Omental fat pad (tissue), 4 donors: ENCODE results near the gene MTA1. TPM values are rescaled to one million over a fixed set of nuclear protein-coding genes. Genes with fewer than 3 reads are reported as not detected.

ENCODE experiments used
- ATAC-seq: fragments of 150-250 bp; one replicate; pipeline ENCODE4 v1.9.1; 2016; ENCODE audit warnings: mild to moderate bottlenecking, moderate library complexity; ENCODE audit not compliant: low FRiP score
- DNase-seq: peaks from one replicate; pipeline ENCODE4 v3.0.0-alpha.2; 2019; ENCODE audit warnings: low spot score
- total RNA-seq, 4 donors: library from RNA; depleted of rRNA; stranded (reverse); fragments of >200 nt; gene quantifications; one replicate each; pipeline ENCODE4 v1.1.0, GENCODE V29; 2016
- TF ChIP-seq, protein P1 (sequence below), 3 donors: fragments of 450-650 bp; IDR thresholded peaks; one replicate each; pipeline ENCODE4 v1.5.1; 2016 to 2017; ENCODE audit warnings: antibody characterized with exemption in 3 of 3, mild to moderate bottlenecking in 3 of 3, moderate library complexity in 2 of 3

MTA1 gene
- total RNA-seq, 4 donors from 2014 or later = 35.4 to 72.5 (median 59.7) TPM

DNA sequence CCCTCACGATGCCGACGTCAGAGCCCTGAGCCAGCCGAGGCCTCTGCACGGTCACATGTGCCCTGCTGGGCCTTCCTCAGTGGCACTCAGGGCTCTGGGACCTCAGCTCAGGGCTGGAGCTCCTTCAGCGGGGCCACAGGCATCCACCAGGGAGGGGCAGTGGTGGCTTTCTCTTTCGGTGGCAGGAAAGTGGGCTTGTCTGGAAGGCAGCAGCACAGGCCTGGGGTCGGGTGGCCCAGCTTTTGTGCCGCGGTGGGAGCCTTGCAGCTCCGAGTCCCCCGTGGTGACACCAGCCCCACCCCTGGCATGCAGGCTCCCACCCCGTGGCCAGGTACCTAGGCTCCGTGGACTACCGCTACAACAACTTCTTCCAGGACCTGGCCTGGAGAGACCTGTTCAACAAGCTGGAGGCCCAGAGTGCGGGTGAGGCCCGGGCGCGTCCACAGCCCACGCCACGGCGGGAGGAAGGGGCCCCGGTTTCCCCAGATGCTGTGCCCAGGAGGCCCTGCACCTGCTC, 35.5 kb upstream of the MTA1 start:
- ATAC-seq (no peak), DNase-seq (no peak)
- TF ChIP-seq, protein P1, sequence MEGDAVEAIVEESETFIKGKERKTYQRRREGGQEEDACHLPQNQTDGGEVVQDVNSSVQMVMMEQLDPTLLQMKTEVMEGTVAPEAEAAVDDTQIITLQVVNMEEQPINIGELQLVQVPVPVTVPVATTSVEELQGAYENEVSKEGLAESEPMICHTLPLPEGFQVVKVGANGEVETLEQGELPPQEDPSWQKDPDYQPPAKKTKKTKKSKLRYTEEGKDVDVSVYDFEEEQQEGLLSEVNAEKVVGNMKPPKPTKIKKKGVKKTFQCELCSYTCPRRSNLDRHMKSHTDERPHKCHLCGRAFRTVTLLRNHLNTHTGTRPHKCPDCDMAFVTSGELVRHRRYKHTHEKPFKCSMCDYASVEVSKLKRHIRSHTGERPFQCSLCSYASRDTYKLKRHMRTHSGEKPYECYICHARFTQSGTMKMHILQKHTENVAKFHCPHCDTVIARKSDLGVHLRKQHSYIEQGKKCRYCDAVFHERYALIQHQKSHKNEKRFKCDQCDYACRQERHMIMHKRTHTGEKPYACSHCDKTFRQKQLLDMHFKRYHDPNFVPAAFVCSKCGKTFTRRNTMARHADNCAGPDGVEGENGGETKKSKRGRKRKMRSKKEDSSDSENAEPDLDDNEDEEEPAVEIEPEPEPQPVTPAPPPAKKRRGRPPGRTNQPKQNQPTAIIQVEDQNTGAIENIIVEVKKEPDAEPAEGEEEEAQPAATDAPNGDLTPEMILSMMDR (IDR thresholded peaks at IDR 0.05) = no peak

DNA sequence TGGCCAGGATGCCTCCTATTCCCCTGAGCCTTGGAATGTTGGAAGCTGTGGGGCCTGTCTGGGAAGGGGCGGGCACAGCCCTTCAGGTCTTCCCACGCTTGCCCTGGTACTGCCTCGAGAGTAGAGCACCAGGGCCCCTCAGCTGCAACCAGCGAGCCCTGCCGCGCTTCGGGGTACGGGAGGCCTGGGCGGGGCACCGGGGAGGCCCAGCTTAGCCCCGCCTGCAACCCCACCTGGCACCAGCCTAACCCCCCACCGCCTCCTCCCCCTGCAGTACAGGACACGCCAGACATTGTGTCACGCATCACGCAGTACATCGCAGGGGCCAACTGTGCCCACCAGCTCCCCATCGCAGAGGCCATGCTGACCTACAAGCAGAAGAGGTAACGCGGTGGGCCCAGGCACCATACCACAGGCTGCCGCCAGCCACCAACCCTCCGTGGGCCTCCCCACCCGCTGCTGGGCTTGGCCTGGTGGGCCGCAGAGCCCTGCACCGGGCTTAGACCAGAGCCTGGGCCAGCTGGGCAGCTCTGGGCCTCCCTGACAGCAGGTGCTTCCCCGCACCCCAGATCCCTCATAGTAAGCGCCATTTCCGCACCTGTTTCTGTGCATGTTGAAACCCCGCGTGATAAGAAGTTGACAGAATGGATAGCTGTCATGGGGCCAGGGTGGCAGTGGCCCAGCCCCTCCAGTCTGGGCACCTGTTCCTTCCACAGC, 34.9 kb upstream of the MTA1 start:
- DNase-seq (no peak), ATAC-seq (no peak)
- TF ChIP-seq, protein P1 (IDR thresholded peaks at IDR 0.05) = no peak

DNA sequence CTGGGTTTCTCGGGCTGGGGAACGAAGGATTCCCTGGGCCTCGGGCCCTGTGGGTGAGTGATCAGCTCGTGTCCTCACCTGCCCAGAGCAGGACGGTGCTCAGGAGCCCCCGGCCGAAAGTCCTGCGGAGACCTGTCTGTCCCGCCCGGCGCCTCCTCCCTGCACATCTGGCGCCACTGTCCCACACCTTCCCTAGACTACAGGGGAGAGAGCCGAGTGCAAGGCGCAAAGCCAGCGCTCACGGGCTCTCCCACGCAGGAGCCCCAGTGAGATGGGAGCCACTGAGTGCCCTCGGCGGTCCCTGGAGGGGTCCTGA, 34.3 kb upstream of the MTA1 start:
- TF ChIP-seq, protein P1 (IDR thresholded peaks at IDR 0.05) = no peak
- no peak for DNase-seq

DNA sequence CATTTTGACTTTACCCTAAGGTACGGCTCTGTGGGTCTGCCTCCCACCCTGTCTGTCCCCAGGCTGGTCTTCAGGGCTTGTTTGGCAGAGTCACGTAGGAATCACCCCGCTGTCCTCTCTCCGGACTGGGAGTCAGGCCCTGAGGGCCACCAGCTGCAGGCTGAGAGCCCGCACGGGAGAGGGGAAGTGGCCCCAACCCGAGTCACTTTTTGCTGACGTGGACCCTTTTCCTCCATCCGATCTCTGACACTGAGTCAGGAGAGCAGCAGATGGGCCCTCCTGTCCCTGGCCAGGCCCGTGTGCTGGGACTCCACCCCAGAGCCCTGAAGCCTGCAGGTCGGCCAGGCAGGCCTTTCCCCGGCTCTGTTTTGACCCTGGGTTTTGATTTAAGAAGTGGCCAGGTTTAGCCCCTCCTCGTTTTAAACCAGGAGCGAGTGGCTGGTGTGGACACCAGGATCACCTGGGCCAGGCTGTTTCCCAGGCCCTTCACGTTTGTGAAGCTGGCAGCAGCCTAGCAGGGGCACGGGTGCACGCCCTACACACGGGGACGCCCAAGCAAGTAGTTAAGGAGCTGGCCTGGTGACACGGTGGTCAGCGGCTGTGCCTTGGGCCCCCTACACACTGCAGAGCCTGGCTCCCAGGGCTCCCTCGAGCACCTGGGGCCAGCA, 33.8 kb upstream of the MTA1 start:
- DNase-seq (no peak), ATAC-seq (no peak)
- TF ChIP-seq, protein P1 (IDR thresholded peaks at IDR 0.05) = no peak

More for the DNA sequence above, 34.3 kb upstream of the MTA1 start:
- ATAC-seq = no peak

DNA sequence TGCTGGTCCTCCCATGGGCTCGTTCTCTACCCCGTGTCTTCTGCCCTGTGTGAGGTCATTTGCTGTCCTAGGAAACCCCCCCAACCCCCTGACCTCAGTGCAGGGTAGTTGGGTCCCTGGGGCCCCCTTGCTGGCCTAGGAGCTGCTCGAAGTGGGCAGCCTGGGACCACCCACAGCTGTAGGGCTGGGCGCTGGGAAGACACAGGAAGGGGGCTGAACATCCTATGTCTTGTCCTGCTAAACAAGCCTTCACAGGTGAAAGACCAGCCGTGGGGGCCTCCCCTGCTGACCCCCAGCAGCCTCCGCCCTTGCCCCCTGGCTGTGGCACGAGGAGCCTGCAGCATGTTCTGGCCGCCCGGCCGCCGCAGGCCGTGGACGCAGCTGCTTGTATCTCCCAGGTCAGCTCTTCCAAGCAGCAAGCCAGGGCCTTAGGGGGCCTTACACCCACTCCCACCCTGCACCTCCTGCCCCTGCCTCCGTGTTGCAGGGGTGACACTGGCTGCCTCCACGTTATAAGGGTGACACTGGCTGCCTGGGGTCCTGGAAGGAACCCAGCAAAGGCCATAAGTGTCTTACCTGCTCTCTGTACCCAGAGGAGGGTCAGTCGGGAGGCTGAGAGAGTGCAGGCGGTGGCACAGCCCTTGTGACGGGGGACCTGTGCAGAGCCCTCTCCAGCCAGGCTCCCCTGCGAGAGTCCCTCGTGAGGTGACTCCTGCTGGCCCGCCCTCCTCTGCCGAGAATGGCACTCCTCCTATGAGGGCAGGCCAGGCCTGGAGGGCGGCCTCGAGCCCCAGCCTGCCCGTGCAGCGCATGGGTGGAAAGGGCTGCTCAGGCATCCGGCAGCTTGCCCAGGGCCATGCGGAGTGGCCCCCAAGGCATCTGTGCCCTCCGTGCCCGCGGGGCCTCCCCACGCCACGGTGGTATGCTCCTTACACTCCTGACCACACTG, 32.8 kb upstream of the MTA1 start:
- ATAC-seq = no peak

DNA sequence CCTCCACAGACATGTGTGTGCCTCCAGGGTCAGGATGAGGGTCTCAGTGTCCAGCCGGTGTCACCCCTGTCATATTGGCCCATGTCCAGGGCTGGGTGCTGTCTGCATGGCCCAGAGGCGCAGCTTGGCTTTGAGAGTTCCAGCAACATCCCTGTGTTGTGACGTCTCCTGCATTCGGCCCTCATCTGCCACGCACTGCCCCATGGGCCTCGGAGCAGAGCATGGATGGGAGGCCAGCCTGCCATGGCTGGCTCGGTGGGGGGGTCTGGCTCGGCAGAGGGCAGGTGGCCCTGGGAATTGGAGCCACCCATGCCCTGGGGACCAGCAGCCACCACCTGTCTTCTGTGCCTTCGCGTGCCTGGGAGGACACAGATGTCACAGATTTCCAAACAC, 32.1 kb upstream of the MTA1 start:
- no peak for DNase-seq
- TF ChIP-seq, protein P1 (IDR thresholded peaks at IDR 0.05) = no peak
- no peak for ATAC-seq

More for the DNA sequence above, 32.8 kb upstream of the MTA1 start:
- TF ChIP-seq, protein P1 (IDR thresholded peaks at IDR 0.05) = no peak
- DNase-seq = no peak
